K562 treated with DMSO at 1 percent for 48 hours (cell line): ENCODE results near the gene MLF1. TPM values are rescaled to one million over a fixed set of nuclear protein-coding genes. Genes with fewer than 3 reads are reported as not detected.

ENCODE experiments used
- total RNA-seq: library from RNA; unstranded; fragments of 300-600 nt; gene quantifications from 2 replicates; pipeline ENCODE4 v1.2.3, GENCODE V29; 2022; ENCODE audit warnings: low replicate concordance; ENCODE audit errors: extremely low read depth

MLF1 gene, protein sequence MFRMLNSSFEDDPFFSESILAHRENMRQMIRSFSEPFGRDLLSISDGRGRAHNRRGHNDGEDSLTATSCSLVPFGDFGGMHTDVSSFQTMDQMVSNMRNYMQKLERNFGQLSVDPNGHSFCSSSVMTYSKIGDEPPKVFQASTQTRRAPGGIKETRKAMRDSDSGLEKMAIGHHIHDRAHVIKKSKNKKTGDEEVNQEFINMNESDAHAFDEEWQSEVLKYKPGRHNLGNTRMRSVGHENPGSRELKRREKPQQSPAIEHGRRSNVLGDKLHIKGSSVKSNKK
- not detected in 2 replicates for total RNA-seq

DNA sequence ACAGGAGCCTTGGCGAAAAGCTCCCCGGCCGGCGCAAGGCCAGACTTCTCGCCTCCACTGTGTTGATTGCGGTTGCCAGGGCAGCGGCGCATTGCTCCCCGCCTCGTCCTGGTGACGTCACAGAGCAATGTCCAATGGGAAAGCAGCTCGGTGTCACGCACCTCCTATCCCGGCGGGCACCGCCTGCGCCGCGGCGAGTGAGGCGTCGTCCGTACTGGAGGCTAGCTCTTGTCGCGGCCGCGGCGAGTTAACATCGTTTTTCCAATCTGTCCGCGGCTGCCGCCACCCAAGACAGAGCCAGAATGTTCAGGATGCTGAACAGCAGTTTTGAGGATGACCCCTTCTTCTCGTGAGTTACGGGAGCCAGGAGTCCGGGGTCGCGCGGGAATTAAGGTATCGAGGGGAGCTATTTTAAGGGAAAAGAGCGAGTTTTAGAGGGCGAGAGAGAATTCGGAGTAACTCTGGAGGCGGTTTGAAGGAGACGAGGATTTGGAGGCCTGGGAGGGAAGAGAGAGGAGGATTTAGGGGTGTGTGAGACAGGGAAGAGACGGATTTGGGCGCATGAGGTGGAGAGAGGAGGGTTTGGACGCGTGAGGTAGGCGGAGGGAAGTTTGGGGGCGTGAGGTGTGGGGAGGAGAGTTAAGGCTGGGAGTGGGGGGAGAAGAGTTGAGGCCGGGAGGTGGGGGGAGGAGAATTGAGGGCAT, at the start of gene MLF1:
Gene MLF1 (plus strand): TSS at position 196 of the 704 bp plus-strand sequence. CDS start 107 bp downstream, at position 303.

DNA sequence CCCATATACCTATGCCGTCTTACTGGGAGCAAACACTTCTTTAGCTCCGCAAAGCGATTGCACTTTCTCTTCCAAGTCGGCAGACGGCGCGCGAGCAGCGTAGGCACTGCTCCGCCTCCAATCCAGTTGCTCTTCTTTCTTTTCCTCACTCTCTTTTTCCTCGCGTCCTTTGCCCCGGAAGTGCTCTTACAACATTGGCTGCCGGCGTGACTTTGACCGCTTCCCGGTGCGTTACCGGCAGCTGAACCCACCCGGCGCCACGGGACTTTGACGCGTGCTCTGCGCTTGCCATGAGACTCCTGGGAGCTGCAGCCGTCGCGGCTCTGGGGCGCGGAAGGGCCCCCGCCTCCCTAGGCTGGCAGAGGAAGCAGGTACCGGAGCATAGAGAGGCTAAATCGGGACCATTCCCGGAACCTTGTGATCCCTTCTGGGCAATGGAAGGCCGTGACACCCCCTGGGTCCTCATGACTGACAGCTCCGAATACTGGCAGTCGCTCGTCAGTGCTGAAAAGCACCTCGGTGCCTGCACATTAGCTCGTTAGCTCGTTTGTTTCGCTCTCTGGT, 73.4 kb downstream of the MLF1 start, which contains the start of gene GFM1:
Gene GFM1 (plus strand): TSS at position 183 of the 564 bp plus-strand sequence. CDS start 108 bp downstream, at position 291.

Other genes starting within 250 kb of the MLF1 start
- not detected in 2 replicates for gene GFM1, start 73.3 kb downstream of the MLF1 start, total RNA-seq
- not detected in 2 replicates for gene LXN, start 101.5 kb downstream of the MLF1 start, total RNA-seq
- not detected in 2 replicates for gene RARRES1, start 161.3 kb downstream of the MLF1 start, total RNA-seq
- not detected in 2 replicates for gene MFSD1, start 230.9 kb downstream of the MLF1 start, total RNA-seq